HepG2 (cell line): ENCODE measurements around the gene KIF2C. TPM values are rescaled to one million over a fixed set of nuclear protein-coding genes. Genes with fewer than 3 reads are reported as not detected.

Experiments used
- ARNT2 ChIP-seq: sonication (generic); formaldehyde crosslinking; IDR thresholded peaks from 2 replicates; pipeline ENCODE4 v1.8.0; 2022; ENCODE audit warnings: mild to moderate bottlenecking, low read depth, missing genetic modification reagents, moderate library complexity
- BRCA1 ChIP-seq: sonication (generic); formaldehyde crosslinking; IDR thresholded peaks from 2 replicates; pipeline ENCODE4 v1.4.0; 2020; ENCODE audit warnings: missing genetic modification reagents
- CHD2 ChIP-seq: IDR thresholded peaks from 2 replicates; pipeline ENCODE4 v1.6.1; 2011; ENCODE audit warnings: low read depth, low read length, improper control_type of control experiment
- KDM1A ChIP-seq: IDR thresholded peaks from 2 replicates; pipeline ENCODE4 v1.6.1; 2016; ENCODE audit warnings: missing compliant biosample characterization
- MAFG ChIP-seq: sonication (generic); formaldehyde crosslinking; IDR thresholded peaks from 2 replicates; pipeline ENCODE4 v1.5.1; 2020; ENCODE audit warnings: mild to moderate bottlenecking, missing genetic modification reagents
- NFE2L2 ChIP-seq: fragments of 150-350 bp; IDR thresholded peaks from 2 replicates; pipeline ENCODE4 v1.6.1; 2014; ENCODE audit warnings: low read length
- RBM39 ChIP-seq: fragments of 200-400 bp; formaldehyde crosslinking; IDR thresholded peaks from one replicate; pipeline ENCODE4 v1.6.1; 2018; ENCODE audit warnings: antibody characterized with exemption, mild to moderate bottlenecking, low read depth, low read length; ENCODE audit not compliant: poor library complexity, severe bottlenecking
- REL ChIP-seq: sonication (generic); formaldehyde crosslinking; conservative IDR thresholded peaks from 2 replicates; pipeline ENCODE4 v1.8.0; 2022; ENCODE audit warnings: mild to moderate bottlenecking, missing genetic modification reagents, moderate library complexity
- RFXANK ChIP-seq: IDR thresholded peaks from 2 replicates; pipeline ENCODE4 v1.6.1; 2016
- SIN3B ChIP-seq: fragments of 150-350 bp; IDR thresholded peaks from 2 replicates; pipeline ENCODE4 v1.6.1; 2014; ENCODE audit warnings: low read length
- ZFP37 ChIP-seq: sonication (generic); formaldehyde crosslinking; IDR thresholded peaks from 2 replicates; pipeline ENCODE4 v1.4.0; 2020; ENCODE audit warnings: missing genetic modification reagents, borderline replicate concordance
- ZNF660 ChIP-seq: sonication (generic); formaldehyde crosslinking; IDR thresholded peaks from 2 replicates; pipeline ENCODE4 v1.5.1; 2020; ENCODE audit warnings: mild to moderate bottlenecking, low read depth, missing genetic modification reagents, borderline replicate concordance
- polyA plus RNA-seq, 8 experiments: library from polyadenylated mRNA; depleted of rRNA in 3 of 8; stranded (reverse) in 7 of 8; unstranded in 1 of 8; fragments of >200 nt; fragmentation: Illumina TruSeq in 4 of 8; extraction: Trizol in 4 of 8; gene quantifications; 2 replicates each; pipeline versions ENCODE4 v1.2.1 to v1.2.3, GENCODE V29; 2011 to 2016; ENCODE audit warnings: low read depth in 4 of 8, missing spikeins in 1 of 8, mixed read lengths in 1 of 8; ENCODE audit not compliant: insufficient read depth in 1 of 8
- total RNA-seq, 5 experiments: library from RNA; depleted of rRNA; stranded (reverse); fragments of >200 nt; fragmentation: Illumina TruSeq; extraction: Trizol; gene quantifications; 2 replicates each; pipeline ENCODE4 v1.2.3, GENCODE V29; 2016; ENCODE audit warnings: low read depth in 1 of 5
- TF ChIP-seq, protein P1 (sequence below): sonication (generic); formaldehyde crosslinking; IDR thresholded peaks from 2 replicates; pipeline ENCODE4 v1.4.0; 2020; ENCODE audit warnings: missing genetic modification reagents
- TF ChIP-seq, protein P2 (sequence below): IDR thresholded peaks from 2 replicates; pipeline ENCODE4 v1.6.1; 2016; ENCODE audit warnings: mild to moderate bottlenecking

KIF2C gene
- total and polyA plus RNA-seq, 2 of the 13 experiments (the other 11 are each of a cell fraction or from before 2014, with no cell fraction given): 29.7 to 53.7 TPM

DNA sequence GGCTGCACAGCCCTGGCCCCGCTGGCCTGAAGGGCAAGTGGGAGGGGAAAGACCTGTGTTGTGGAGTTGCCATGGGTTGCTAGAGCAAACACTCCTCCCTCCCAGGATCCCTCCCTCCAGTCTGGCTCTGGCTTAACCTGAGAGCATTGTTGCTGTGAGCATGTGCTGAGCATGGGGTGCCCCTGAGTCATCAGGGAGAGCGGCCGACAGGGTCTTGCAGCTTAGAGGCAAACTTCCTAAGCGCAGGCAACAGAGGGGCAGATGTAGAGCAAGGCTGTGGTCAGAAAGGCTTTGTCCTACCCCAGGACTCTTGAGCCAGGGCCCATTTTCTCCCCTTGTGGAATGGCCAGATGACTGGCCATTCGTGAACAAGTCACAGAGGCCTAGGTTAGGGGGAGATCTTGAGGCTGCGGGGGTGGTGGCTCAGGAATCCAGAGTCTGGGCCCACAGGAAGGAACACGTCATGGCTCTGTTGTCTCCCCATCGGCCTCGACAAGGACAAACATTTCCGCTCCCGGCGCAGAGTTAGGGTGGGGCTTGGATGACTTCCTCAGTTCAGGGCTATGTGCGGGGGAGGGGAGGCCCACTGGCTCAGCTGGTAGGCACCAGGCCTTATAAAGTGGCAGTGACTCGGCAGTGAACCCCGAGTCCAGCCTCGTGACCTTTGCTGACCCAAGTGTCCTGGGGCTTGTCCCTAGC is 67.9 kb downstream of the KIF2C start (continued):
- TF ChIP-seq ZNF660 (no peak), CHD2 (0 out of 2 replicates have a peak, but pooled peaks have one; percentile 12), MAFG (no peak), RBM39 (peak; percentile 52), BRCA1 (CRISPR knock-in tag) (no peak), ZFP37 (CRISPR knock-in tag) (peak; percentile 95; the same call in 1 of the 2 replicates), NFE2L2 (0 out of 2 replicates have a peak, but pooled peaks have one; percentile 15), REL (peak; percentile 53), KDM1A (no peak), ARNT2 (CRISPR knock-in tag) (peak; percentile 77), SIN3B (peak; percentile 35; the same call in 1 of the 2 replicates), RFXANK (CRISPR knock-in tag) (0 out of 2 replicates have a peak, but pooled peaks have one; percentile 32)
- TF ChIP-seq, protein P1, sequence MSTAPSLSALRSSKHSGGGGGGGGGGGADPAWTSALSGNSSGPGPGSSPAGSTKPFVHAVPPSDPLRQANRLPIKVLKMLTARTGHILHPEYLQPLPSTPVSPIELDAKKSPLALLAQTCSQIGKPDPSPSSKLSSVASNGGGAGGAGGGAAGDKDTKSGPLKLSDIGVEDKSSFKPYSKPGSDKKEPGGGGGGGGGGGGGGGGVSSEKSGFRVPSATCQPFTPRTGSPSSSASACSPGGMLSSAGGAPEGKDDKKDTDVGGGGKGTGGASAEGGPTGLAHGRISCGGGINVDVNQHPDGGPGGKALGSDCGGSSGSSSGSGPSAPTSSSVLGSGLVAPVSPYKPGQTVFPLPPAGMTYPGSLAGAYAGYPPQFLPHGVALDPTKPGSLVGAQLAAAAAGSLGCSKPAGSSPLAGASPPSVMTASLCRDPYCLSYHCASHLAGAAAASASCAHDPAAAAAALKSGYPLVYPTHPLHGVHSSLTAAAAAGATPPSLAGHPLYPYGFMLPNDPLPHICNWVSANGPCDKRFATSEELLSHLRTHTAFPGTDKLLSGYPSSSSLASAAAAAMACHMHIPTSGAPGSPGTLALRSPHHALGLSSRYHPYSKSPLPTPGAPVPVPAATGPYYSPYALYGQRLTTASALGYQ (CRISPR knock-in tag): no peak
- TF ChIP-seq, protein P2, sequence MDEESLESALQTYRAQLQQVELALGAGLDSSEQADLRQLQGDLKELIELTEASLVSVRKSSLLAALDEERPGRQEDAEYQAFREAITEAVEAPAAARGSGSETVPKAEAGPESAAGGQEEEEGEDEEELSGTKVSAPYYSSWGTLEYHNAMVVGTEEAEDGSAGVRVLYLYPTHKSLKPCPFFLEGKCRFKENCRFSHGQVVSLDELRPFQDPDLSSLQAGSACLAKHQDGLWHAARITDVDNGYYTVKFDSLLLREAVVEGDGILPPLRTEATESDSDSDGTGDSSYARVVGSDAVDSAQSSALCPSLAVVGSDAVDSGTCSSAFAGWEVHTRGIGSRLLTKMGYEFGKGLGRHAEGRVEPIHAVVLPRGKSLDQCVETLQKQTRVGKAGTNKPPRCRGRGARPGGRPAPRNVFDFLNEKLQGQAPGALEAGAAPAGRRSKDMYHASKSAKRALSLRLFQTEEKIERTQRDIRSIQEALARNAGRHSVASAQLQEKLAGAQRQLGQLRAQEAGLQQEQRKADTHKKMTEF: peak; percentile 72; the same call in 1 of the 2 replicates
- TF ChIP-seq, all 625 proteins: peak for 319
